22Rv1 (cell line): ENCODE data around the gene CACNA1F.

Experiments used
- ZFX ChIP-seq: fragments of 450-650 bp; IDR thresholded peaks from 2 replicates; pipeline ENCODE4 v1.6.1; 2017; ENCODE audit warnings: antibody characterized with exemption, borderline replicate concordance
- TF ChIP-seq, protein P1 (sequence below): fragments of 450-650 bp; IDR thresholded peaks from 2 replicates; pipeline ENCODE4 v1.5.1; 2017; ENCODE audit warnings: mild to moderate bottlenecking

DNA sequence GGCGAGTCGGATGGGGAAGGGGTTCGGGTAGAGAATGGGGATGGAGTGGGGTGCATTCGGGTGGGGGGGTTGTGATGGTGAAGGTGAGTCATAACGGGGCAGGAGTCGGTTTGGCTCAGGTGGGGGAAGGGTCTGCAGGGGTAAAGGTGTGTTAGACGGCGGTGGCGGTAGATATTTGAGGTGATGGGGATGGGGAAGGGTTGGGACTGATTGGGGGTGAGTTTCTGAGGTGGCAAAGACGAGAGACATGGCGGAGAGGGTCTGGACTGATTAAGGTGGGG, 33.9 kb downstream of the CACNA1F start:
- TF ChIP-seq, protein P1, sequence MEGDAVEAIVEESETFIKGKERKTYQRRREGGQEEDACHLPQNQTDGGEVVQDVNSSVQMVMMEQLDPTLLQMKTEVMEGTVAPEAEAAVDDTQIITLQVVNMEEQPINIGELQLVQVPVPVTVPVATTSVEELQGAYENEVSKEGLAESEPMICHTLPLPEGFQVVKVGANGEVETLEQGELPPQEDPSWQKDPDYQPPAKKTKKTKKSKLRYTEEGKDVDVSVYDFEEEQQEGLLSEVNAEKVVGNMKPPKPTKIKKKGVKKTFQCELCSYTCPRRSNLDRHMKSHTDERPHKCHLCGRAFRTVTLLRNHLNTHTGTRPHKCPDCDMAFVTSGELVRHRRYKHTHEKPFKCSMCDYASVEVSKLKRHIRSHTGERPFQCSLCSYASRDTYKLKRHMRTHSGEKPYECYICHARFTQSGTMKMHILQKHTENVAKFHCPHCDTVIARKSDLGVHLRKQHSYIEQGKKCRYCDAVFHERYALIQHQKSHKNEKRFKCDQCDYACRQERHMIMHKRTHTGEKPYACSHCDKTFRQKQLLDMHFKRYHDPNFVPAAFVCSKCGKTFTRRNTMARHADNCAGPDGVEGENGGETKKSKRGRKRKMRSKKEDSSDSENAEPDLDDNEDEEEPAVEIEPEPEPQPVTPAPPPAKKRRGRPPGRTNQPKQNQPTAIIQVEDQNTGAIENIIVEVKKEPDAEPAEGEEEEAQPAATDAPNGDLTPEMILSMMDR = no peak
- TF ChIP-seq ZFX = no peak
